Measurements from ENCODE around the gene ZBTB20.

Gene ZBTB20

GRCh38 chr3:114308830-114309229 is 838.3 kb downstream of the ZBTB20 start:
- no peak for DNase-seq

- DNase-seq = no peak
Observed at GRCh38 chr3:114308377-114308776, 838.7 kb downstream of the ZBTB20 start.

DNA sequence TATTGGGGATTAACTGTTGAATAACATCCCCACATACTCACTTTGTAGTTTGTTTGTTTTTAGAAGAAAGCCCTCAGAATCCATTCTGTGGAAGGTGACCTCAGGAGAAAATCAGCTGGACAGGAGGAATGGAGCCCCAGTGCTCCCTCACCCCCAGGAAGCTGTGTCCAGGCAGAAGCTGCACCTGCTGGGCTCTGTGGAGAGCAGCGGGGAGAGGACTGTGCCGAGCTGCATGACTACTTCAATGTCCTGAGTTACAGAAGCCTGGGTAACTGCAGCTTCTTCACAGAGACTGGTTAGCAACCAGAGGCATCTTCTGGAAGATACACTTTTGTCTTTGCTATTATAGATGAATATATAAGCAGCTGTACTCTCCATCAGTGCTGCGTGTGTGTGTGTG is 839.3 kb downstream of the ZBTB20 start:
- no peak for DNase-seq

DNA sequence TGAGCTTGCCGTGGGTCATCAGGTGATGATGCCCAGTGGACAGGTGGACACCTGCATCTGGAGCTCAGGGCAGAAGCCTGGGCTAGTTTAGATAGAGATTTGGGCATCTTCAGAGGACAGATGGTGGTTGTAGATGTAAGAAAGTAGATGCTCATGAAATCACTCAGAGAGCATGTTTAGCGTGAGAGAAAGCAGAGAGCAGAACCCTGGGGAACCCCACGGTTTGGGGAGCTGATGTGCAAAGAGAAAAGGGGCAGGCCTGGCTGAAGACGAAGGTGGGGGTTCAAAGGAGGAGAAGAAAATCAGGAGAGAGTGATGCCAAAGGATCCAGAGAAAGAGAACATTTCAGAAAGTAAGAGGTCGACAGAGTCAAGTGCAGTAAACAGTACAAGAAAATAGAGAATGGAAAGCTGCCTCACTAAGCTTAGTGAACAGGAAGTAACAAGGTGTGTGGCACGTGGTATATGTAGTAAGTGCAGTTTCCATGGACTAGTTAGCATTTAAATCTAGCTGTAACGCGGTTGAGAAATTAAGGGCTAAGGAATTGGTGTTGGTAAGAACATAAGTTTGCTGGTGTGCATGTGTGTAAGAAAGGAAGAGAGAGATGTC is 839.8 kb downstream of the ZBTB20 start:
- DNase-seq = no peak

DNA sequence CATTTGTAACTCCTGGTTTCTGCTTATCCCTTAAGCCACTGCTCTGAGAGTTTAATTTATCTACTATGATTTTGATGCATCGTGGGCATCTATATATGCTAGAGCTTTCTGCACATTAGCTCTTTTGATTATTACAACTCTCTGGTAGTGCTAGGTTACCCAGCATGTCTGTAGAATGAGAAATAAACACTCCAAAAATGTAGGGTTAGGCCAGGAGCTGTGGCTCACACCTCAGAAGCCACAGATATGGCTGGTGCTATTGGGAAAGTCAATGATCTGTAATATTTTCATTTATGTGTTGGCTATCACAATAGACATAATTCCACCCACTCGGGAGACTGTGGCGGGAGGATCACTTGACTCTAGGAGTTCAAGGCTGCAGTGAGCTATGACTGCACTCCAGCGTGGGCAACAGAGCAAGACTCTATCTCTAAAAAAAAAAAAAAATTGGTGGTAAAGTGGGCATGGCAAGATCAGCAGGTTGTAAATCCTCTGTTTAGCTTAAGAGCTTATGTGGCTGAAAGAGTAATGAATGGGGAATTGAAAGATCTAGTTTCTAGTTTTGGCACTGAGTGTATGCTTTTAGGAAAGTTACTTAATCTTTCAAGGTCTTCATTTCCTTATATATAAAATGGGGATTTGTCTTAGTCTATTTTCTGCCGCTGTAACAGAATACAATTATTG is 847.0 kb downstream of the ZBTB20 start:
- no peak for DNase-seq

DNA sequence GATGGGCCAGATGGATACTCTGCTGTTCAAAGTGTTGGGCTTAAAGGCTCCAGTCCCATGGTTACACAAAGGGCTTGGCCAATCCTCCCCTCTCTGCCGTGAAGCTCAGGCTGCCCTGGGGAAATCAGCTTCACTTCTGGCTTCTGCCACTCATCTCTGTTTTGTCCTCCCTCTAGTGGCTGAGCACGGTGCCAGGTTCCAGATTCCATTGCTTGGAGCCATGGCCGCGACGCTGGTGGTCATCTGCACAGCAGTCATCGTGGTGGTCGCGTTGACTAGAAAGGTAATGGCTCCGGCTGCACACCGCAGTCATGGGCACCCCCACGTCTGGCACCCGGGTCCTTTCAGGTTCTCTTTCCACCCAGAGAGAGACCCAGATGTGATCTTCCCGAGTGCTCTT is 847.7 kb downstream of the ZBTB20 start:
- DNase-seq = peak; percentile 17

- no peak for DNase-seq
Observed at GRCh38 chr3:114295946-114296345, 851.1 kb downstream of the ZBTB20 start.

DNA sequence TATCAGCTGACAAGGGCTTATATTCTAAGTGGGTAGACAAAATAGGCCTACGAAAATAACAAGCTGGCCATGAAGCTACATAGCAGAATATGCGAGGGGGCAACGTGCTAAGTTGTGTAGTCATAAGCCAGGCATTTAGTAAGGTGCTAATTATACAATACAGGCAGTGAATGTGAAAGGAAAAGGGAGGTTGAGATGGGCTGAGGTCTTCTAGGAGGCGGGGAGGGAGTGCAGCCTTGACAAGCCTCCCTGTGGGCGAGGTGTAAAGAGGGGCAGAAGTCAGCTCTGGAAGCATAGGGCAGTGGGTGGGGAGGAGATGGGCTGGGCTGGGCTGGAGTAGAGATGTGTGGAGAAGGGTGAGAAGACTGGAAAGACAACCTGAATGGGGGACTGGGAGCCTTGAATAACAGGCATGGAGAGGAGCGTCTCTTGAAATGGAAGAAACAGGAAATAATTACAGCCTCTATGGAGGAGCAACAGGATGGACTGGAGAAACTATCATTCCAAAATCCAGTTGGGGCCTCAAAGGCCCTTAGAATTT is 852.1 kb downstream of the ZBTB20 start:
- no peak for DNase-seq

GRCh38 chr3:114293838-114294535 is 853.1 kb downstream of the ZBTB20 start, which contains the start of gene TIGIT:
TSS of gene TIGIT (plus strand) at chr3:114294028. CDS start at chr3:114294062, 34 bp downstream.
- DNase-seq = no peak

DNA sequence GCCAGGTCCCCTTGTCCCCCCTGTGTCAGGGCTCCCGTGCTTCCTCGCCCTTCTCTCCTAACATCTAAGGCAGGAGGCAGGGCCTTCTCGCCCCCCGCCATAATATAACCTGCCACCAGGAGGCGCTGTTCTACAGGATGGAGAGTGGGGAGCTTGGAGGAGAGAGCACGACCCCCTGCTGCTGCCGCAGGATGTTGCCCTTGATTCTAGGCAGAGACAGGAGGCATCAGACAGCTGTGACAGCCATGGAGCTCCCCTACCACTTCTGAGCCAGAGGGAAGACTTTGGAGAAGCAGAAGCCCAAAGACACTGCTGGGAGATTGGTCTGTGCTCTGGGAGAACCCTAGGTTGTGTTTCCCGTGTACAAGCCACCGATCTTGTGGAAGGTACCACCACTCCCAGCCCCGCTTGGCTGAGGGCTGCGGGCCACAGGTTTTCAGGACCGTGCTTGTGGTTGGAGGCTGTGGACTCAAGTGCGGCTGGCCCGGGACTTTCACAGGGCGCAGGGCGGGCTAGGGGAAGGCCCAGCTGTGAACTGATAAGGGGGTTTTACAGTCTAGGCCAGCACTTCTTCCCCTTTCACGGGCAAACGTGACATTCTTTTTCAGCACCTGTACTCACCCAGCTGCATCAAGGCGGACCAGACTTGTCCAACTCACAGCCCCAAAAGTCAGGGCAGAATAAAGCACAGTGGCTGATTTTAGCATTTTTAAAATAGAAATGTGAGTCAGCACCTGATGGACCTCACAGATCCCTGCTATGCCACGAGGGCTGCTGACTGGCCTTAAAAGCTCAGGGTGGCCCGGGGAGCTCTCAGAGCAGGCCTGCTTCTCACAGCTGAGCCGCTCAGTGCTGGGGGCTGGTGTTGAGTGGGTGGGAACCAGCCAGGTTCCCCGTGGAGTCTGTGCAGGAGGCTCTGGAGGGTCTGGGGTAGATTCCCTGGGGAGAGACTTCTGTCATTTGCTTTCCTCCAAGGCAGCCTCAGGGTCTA is 855.9 kb downstream of the ZBTB20 start:
- peak; percentile 30 for DNase-seq

- no peak for DNase-seq
Observed at GRCh38 chr3:114286266-114286665, 860.8 kb downstream of the ZBTB20 start.

DNA sequence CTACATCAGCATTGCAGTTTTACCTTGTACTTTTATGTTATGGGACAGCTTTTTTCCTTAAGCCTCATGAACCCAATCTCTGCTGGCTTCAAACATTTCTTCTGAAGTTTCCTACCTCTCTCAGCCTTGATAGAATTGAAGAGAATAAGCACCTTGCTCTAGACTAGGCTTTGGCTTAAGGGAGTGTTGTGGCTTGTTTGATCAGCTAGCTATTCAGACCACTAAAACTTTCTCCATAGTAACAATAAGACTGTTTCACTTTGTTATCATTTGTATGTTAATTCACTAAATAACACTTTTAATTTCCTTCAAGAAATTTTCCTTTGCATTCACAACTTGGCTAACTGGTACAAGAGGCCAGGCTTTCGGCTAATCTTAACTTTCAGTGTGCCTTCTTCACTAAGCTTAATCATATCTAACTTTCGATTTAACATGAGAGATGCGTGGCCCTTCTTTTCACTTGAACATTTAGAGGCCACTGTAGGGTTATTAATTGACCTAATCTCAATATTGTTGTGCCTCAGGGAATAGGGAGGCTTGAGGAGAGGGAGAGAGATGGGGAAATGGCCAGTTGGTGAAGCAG is 861.3 kb downstream of the ZBTB20 start:
- DNase-seq = no peak

GRCh38 chr3:114284644-114285043 is 862.4 kb downstream of the ZBTB20 start:
- DNase-seq = no peak
